ENCODE measurements around the gene ZIC4. TPM values are rescaled to one million over a fixed set of nuclear protein-coding genes. Genes with fewer than 3 reads are reported as not detected.

ZIC4 gene
- total and polyA plus RNA-seq, 9 of the 15 experiments (the other 6 are each of a cell fraction or from before 2014, with no cell fraction given): not detected

- in situ Hi-C loops (cut with MboI): loop anchor here (25.0 kb wide), 1 partner anchor 1556 kb away; no protein-coding TSS in a partner anchor
- Histone ChIP-seq H3K4me2 (ENCODE audit: insufficient read depth, low read length) (no peak overlapping the region), H3K36me3 (ENCODE audit: control insufficient read depth, insufficient read depth, low read length) (no peaks in the 10 kb centered on the region), H3K9me3 (replicated peaks; ENCODE audit: control insufficient read depth, insufficient read depth, low read depth, low read length) (no peaks in the 10 kb centered on the region), H3K9ac (ENCODE audit: insufficient read depth in 1 of 2, low read depth in 2 of 2, low read length in 2 of 2) (no peak overlapping the region), H3K4me1 (replicated peaks in 1 of 2; ENCODE audit: control insufficient read depth in 2 of 2, insufficient read depth in 2 of 2, low read length in 2 of 2) (no peaks in the 10 kb centered on the region), H3K79me2 (ENCODE audit: control insufficient read depth, insufficient read depth, low read length) (no peaks in the 10 kb centered on the region), H3K27me3 (ENCODE audit: control insufficient read depth in 2 of 2, insufficient read depth in 2 of 2, low read length in 2 of 2) (0 out of 5 replicates have a peak, but pooled peaks cover 0 to 12% of the 10 kb centered on the region in 2 experiments), H4K20me1 (replicated peaks; ENCODE audit: control insufficient read depth, insufficient read depth, low read length) (no peaks in the 10 kb centered on the region), H3K27ac (ENCODE audit: extremely low read depth, low read depth, low read length) (no peak overlapping the region), H2AFZ (ENCODE audit: low read depth, low read length) (no peak overlapping the region), H3K9me1 (ENCODE audit: control insufficient read depth, insufficient read depth, low read length) (no peaks in the 10 kb centered on the region), H3K4me3 (no peak overlapping the region)
- intact Hi-C loops (cut with micrococcal nuclease): loop anchor here (10.0 kb wide), 1 partner anchor 1564 kb away; no protein-coding TSS in a partner anchor
- 0% methylated on average over 3 of the region's 3 CpGs for WGBS (ENCODE audit: insufficient coverage, low coverage, missing lambda C conversion rate)
- no peak for TF ChIP-seq MCM2 (IDR thresholded peaks at IDR 0.05; ENCODE audit: low read depth)
- TF ChIP-seq ETV6 (IDR thresholded peaks at IDR 0.05; ENCODE audit: borderline replicate concordance in 1 of 2, low read depth in 2 of 2, low read length in 1 of 2): no peak
- no peak for TF ChIP-seq ETV6 (CRISPR knock-in tag; IDR thresholded peaks at IDR 0.05; ENCODE audit: borderline replicate concordance)
- no peak for TF ChIP-seq RB1 (IDR thresholded peaks at IDR 0.05; ENCODE audit: low read depth)
- TF ChIP-seq TEAD4 (IDR thresholded peaks at IDR 0.05; ENCODE audit: low read length): no peak
- TF ChIP-seq TEAD4 (CRISPR knock-in tag; IDR thresholded peaks at IDR 0.05; ENCODE audit: borderline replicate concordance): no peak
- no peak for TF ChIP-seq POLR3G (IDR thresholded peaks at IDR 0.05; ENCODE audit: extremely low read depth, insufficient read length, insufficient replicate concordance)
- TF ChIP-seq, protein P1, sequence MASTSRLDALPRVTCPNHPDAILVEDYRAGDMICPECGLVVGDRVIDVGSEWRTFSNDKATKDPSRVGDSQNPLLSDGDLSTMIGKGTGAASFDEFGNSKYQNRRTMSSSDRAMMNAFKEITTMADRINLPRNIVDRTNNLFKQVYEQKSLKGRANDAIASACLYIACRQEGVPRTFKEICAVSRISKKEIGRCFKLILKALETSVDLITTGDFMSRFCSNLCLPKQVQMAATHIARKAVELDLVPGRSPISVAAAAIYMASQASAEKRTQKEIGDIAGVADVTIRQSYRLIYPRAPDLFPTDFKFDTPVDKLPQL (IDR thresholded peaks at IDR 0.05; ENCODE audit: extremely low read depth, insufficient read length): no peak
- no peak for TF ChIP-seq CHD2 (IDR thresholded peaks at IDR 0.05; ENCODE audit: low read depth, low read length)
- no peak for TF ChIP-seq BRD9 (IDR thresholded peaks at IDR 0.05; ENCODE audit: low read depth, partially characterized antibody)
- no peak for TF ChIP-seq CHD1 (IDR thresholded peaks at IDR 0.05; ENCODE audit: low read length)
- TF ChIP-seq THRAP3 (IDR thresholded peaks at IDR 0.05; ENCODE audit: borderline replicate concordance): no peak
- TF ChIP-seq NCOR1 (IDR thresholded peaks at IDR 0.05): no peak
- no peak for TF ChIP-seq ZKSCAN3 (CRISPR knock-in tag; IDR thresholded peaks at IDR 0.05)
- POLR2A ChIA-PET: no interaction called here
- no peak for FAIRE-seq
- ATAC-seq: no peak
- no TSS peak for BruUV-seq (replicated peaks)
- DNase-seq (ENCODE audit: extremely low read depth in 1 of 4, low spot score in 3 of 4): no peak
- CTCF ChIA-PET (ENCODE audit: low intra/inter-chr PET ratio): no interaction called here
Observed at GRCh38 chr3:147380977-147381376, 25.4 kb downstream of the ZIC4 start.

All from K562 (cell line).